ENCODE results near the gene GDPD2. TPM values are rescaled to one million over a fixed set of nuclear protein-coding genes. Genes with fewer than 3 reads are reported as not detected.

Gene GDPD2
- total RNA-seq, 4 donors from 2014 or later, result 0.21 TPM; not detected in 3

DNA sequence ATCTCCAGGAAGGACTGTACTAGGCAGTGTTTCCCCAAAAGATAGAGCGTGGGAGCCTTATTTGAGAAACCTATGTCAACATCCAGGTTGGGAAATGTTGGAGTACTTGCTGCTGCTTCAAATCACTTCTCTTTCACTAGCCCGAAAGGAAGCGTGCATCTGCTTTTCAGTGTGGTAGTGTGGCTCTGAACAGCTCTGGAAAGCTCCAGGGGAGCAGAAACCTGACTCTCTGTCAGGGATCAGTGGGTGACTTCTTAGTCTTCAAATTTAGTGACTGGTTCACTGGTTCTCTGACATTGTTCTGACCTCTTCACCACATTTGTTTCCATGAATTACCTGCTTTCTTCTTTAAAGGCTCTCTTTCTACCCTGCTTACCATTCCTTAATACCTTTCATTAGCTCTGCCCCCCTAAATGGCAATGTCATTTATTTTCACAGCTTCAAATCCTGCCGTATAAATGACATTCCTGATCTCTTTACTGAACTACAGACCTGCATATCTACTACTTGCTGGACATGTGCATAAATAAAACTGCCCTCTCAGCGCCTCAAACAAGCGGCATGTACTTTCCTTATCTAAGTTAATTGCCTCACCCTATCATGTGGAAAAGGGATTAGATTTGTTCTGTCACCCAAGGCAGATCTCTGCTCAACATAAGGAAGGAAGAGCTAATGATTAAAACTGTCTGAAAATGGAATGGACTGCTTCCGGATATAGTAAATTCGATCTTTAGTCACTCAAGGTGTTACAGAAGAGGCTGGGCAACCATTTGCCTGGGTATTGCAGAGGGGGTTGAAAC lies 58.6 kb downstream of the GDPD2 start:
- TF ChIP-seq, protein P1, sequence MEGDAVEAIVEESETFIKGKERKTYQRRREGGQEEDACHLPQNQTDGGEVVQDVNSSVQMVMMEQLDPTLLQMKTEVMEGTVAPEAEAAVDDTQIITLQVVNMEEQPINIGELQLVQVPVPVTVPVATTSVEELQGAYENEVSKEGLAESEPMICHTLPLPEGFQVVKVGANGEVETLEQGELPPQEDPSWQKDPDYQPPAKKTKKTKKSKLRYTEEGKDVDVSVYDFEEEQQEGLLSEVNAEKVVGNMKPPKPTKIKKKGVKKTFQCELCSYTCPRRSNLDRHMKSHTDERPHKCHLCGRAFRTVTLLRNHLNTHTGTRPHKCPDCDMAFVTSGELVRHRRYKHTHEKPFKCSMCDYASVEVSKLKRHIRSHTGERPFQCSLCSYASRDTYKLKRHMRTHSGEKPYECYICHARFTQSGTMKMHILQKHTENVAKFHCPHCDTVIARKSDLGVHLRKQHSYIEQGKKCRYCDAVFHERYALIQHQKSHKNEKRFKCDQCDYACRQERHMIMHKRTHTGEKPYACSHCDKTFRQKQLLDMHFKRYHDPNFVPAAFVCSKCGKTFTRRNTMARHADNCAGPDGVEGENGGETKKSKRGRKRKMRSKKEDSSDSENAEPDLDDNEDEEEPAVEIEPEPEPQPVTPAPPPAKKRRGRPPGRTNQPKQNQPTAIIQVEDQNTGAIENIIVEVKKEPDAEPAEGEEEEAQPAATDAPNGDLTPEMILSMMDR (IDR thresholded peaks at IDR 0.05), result no peak
- TF ChIP-seq POLR2A (IDR thresholded peaks at IDR 0.05), result no peak
- Histone ChIP-seq H3K27me3 (no peaks in the 10 kb centered on the region), H3K9me3 (no peaks in the 10 kb centered on the region), H3K4me1 (no peaks in the 10 kb centered on the region), H3K36me3 (no peaks in the 10 kb centered on the region), H3K27ac (peak overlapping the region in 1 of 2 donors; percentile 43), H3K4me3 (no peak overlapping the region)
- no peak for DNase-seq
- intact Hi-C loops (cut with DNase I; ENCODE audit: low total_unique reads), result no loop called here

DNA sequence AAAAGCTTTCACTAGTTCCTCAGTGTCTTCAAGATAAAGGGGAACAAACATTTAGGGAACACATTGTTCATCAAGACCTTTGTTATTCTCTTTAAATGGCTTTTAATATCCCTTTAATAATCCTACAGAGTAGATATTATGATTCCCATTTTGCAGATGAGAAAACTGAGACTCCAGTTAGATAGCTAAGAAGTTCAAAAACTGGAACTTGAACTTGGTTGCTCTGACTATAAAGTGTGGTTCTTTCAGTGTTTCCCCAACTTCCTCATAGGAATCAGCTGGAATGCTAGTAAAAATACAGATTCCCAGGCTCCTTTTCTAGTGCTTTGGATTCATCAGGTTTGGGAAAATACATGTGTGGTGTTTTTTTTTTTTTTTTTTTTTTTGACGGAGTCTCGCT lies 59.2 kb downstream of the GDPD2 start:
- no peaks in the 10 kb centered on the region for H3K9me3 ChIP-seq
- no peaks in the 10 kb centered on the region for H3K36me3 ChIP-seq
- intact Hi-C loops (cut with DNase I; ENCODE audit: low total_unique reads), result no loop called here
- H3K4me1 ChIP-seq, result no peaks in the 10 kb centered on the region
- no peak overlapping the region for H3K4me3 ChIP-seq
- DNase-seq, result no peak
- no peak overlapping the region for H3K27ac ChIP-seq
- TF ChIP-seq, protein P1 (IDR thresholded peaks at IDR 0.05), result no peak
- no peak for TF ChIP-seq POLR2A (IDR thresholded peaks at IDR 0.05)
- H3K27me3 ChIP-seq, result no peaks in the 10 kb centered on the region

Small RNA genes within 50 kb of the gene (small RNA-seq; reads per million reads assigned to genes)
- gene RNU4-81P (not detected), gene RNY4P23 (1.8 reads per million, percentile 71 among the genes with 10 or more reads in this experiment)

Other genes starting within 250 kb of the GDPD2 start
- gene DGAT2L6, start 245.8 kb upstream of the GDPD2 start, total RNA-seq, result not detected
- gene AWAT1, start 188.7 kb upstream of the GDPD2 start, total RNA-seq, result not detected
- under 1 TPM in 2 of 4 donors, not detected in 2; 0.41 to 0.64 TPM for gene P2RY4, start 163.1 kb upstream of the GDPD2 start, total RNA-seq
- not detected for gene ARR3, start 155.0 kb upstream of the GDPD2 start, total RNA-seq
- gene RAB41, start 141.1 kb upstream of the GDPD2 start, total RNA-seq, result not detected
- 10 to 100 TPM; 16.3 to 49.2 (median 25.6) TPM for gene PDZD11, start 133.4 kb upstream of the GDPD2 start, total RNA-seq
- 10 to 100 TPM in 1 of 4 donors, under 1 TPM in 1, not detected in 2; under 0.01 to 11.1 TPM for gene KIF4A, start 133.2 kb upstream of the GDPD2 start, total RNA-seq
- gene DLG3, start 21.5 kb downstream of the GDPD2 start, total RNA-seq, result 10 to 100 TPM in 3 of 4 donors, 1 to 10 TPM in 1; 4.9 to 72.6 (median 33.5) TPM